KMS-11 (cell line): ENCODE data around the gene CSN1S1.
A peak's percentile ranks its signal among the peaks of the same experiment; 100 is the strongest.

Experiments
- H2AFZ ChIP-seq: fragments of 200-600 bp; sonication (generic); 2 replicates; pipeline ENCODE4 v1.6.1; 2016; ENCODE audit warnings: antibody characterized with exemption, mixed run types, low read depth
- H3K27ac ChIP-seq: fragments of 200-600 bp; sonication (generic); 2 replicates; pipeline ENCODE4 v1.6.1; 2016; ENCODE audit warnings: mild to moderate bottlenecking, mixed run types
- H3K27me3 ChIP-seq: fragments of 200-600 bp; sonication (generic); 2 replicates; pipeline ENCODE4 v1.6.1; 2017; ENCODE audit warnings: mild to moderate bottlenecking, low read depth, mixed run types, moderate library complexity; ENCODE audit not compliant: insufficient read depth
- H3K36me3 ChIP-seq: fragments of 200-600 bp; sonication (generic); 2 replicates; pipeline ENCODE4 v1.6.1; 2017; ENCODE audit warnings: mild to moderate bottlenecking, mixed run types; ENCODE audit not compliant: insufficient read depth
- H3K4me1 ChIP-seq: fragments of 200-600 bp; sonication (generic); 2 replicates; pipeline ENCODE4 v1.6.1; 2016; ENCODE audit warnings: mild to moderate bottlenecking, low read depth, mixed run types; ENCODE audit not compliant: poor library complexity, severe bottlenecking
- H3K4me2 ChIP-seq: fragments of 200-600 bp; sonication (generic); 2 replicates; pipeline ENCODE4 v1.7.0; 2016; ENCODE audit warnings: mild to moderate bottlenecking, mixed run types
- H3K4me3 ChIP-seq: fragments of 200-600 bp; sonication (generic); IDR thresholded peaks from 2 replicates; pipeline ENCODE4 v1.6.1; 2017; ENCODE audit warnings: low read depth, low read length, mixed read lengths; ENCODE audit not compliant: insufficient read depth
- H3K79me2 ChIP-seq: fragments of 200-600 bp; sonication (generic); 2 replicates; pipeline ENCODE4 v1.6.1; 2016; ENCODE audit warnings: low read depth, mixed run types; ENCODE audit not compliant: insufficient read depth
- H3K9ac ChIP-seq: fragments of 200-600 bp; sonication (generic); 2 replicates; pipeline ENCODE4 v1.6.1; 2016; ENCODE audit warnings: mild to moderate bottlenecking, mixed run types
- H4K20me1 ChIP-seq: fragments of 200-600 bp; sonication (generic); 2 replicates; pipeline ENCODE4 v1.6.1; 2016; ENCODE audit warnings: mild to moderate bottlenecking, mixed run types; ENCODE audit not compliant: insufficient read depth
- TF ChIP-seq, protein P1 (sequence below): fragments of 200-600 bp; sonication (generic); conservative IDR thresholded peaks from 2 replicates; pipeline ENCODE4 v1.6.1; 2017; ENCODE audit warnings: low read depth, mild to moderate bottlenecking, antibody characterized with exemption, low read length, moderate library complexity, mixed read lengths

Gene CSN1S1

DNA sequence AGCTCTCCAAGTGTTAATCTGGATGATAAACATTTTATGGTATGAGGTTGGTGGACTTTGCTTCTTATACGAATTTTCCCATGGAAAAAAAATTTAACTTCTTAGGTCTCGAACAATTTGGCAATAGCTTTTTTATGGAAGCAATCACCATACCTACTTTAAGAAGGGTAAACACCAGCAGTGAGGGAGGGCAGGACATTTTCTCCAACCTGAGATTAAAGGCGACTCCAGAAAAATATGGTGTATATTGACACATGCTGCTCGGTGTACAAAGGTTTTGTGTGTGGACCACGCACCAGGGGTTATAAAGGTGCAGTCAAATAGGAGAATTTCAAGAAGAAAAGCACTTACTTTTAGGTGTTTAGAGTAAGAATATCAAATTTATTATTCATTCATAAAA lies 36.7 kb upstream of the CSN1S1 start:
- no peak overlapping the region for H3K27ac ChIP-seq
- no peaks in the 10 kb centered on the region for H3K27me3 ChIP-seq
- no peak overlapping the region for H3K4me3 ChIP-seq
- H3K4me1 ChIP-seq, result no peaks in the 10 kb centered on the region
- H3K9ac ChIP-seq, result no peak overlapping the region
- TF ChIP-seq, protein P1, sequence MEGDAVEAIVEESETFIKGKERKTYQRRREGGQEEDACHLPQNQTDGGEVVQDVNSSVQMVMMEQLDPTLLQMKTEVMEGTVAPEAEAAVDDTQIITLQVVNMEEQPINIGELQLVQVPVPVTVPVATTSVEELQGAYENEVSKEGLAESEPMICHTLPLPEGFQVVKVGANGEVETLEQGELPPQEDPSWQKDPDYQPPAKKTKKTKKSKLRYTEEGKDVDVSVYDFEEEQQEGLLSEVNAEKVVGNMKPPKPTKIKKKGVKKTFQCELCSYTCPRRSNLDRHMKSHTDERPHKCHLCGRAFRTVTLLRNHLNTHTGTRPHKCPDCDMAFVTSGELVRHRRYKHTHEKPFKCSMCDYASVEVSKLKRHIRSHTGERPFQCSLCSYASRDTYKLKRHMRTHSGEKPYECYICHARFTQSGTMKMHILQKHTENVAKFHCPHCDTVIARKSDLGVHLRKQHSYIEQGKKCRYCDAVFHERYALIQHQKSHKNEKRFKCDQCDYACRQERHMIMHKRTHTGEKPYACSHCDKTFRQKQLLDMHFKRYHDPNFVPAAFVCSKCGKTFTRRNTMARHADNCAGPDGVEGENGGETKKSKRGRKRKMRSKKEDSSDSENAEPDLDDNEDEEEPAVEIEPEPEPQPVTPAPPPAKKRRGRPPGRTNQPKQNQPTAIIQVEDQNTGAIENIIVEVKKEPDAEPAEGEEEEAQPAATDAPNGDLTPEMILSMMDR, result no peak
- no peak overlapping the region for H2AFZ ChIP-seq
- H3K4me2 ChIP-seq, result no peak overlapping the region
- H3K79me2 ChIP-seq, result no peaks in the 10 kb centered on the region
- H3K36me3 ChIP-seq, result no peaks in the 10 kb centered on the region
- no peaks in the 10 kb centered on the region for H4K20me1 ChIP-seq

- Histone ChIP-seq H3K36me3 (no peaks in the 10 kb centered on the region), H3K27me3 (no peaks in the 10 kb centered on the region), H3K9ac (no peak overlapping the region), H3K79me2 (no peaks in the 10 kb centered on the region), H3K27ac (no peak overlapping the region), H3K4me2 (no peak overlapping the region), H4K20me1 (no peaks in the 10 kb centered on the region), H3K4me3 (no peak overlapping the region), H3K4me1 (no peaks in the 10 kb centered on the region), H2AFZ (no peak overlapping the region)
- TF ChIP-seq, protein P1, result no peak
These were observed 36.1 kb upstream of the CSN1S1 start for GRCh38 chr4:69894721-69895120.

DNA sequence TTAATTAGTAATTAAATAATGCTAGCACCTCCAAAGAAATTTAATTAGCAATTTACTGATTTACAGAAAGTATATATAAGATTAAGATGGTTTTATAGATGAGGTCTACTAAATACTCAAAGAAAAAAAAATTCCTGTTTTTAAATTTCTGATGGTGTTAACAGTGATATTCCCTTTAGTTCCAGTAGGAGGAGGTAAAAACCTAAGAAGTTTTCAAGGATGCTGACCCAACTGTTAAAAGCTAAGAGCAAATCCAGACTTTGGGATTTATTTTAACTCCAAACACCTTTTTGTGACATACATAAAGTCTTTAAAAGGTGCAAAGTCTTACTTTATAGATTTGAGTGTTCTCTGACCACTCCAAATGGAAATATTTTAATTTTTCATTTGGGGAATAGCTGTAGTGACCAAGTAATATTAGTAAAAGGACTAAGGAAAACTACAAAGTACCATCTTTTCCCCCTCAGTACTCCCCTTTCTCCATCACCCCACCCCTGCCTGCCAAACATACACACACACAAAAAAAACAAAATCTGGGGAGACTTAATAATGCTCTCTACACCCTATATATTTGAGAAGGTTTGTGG lies 34.2 kb upstream of the CSN1S1 start:
- Histone ChIP-seq H3K27ac (no peak overlapping the region), H3K4me3 (no peak overlapping the region), H3K4me2 (no peak overlapping the region), H3K36me3 (no peaks in the 10 kb centered on the region), H4K20me1 (no peaks in the 10 kb centered on the region), H3K27me3 (no peaks in the 10 kb centered on the region), H3K4me1 (no peaks in the 10 kb centered on the region), H2AFZ (no peak overlapping the region), H3K79me2 (no peaks in the 10 kb centered on the region), H3K9ac (no peak overlapping the region)
- TF ChIP-seq, protein P1, result peak; percentile 75

DNA sequence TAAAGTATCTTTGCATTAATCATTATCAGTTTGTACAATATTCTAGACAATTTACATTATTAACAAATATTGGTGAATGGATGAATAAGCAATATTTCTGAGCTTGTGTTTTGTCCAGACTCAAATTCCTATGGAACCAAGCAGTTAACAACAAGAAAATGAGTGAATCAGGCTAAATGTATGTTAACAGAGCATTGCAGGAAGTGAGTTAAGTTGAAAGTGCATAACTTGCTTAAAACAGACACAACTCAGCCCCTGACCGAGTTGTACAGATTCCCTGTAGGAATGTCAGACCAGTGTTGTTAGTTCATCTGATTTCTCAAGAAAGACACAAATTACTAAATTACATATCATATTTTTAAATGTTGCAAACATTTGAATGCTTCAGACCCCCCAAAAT lies 23.7 kb upstream of the CSN1S1 start:
- TF ChIP-seq, protein P1, result no peak
- H3K4me1 ChIP-seq, result no peaks in the 10 kb centered on the region
- H3K79me2 ChIP-seq, result no peaks in the 10 kb centered on the region

More for the DNA sequence above, 23.7 kb upstream of the CSN1S1 start:
- no peaks in the 10 kb centered on the region for H4K20me1 ChIP-seq
- no peaks in the 10 kb centered on the region for H3K27me3 ChIP-seq
- H3K4me3 ChIP-seq, result no peak overlapping the region
- no peak overlapping the region for H2AFZ ChIP-seq
- no peak overlapping the region for H3K4me2 ChIP-seq
- no peak overlapping the region for H3K9ac ChIP-seq
- H3K36me3 ChIP-seq, result no peaks in the 10 kb centered on the region
- no peak overlapping the region for H3K27ac ChIP-seq
